GM18868 (cell line): Measurements from ENCODE around the gene NPFF.

ENCODE experiments used
- ATAC-seq: cut with Tn5 transposase; IDR thresholded peaks from one replicate; pipeline ENCODE4 v1.9.1; 2021; ENCODE audit warnings: mild to moderate bottlenecking, moderate library complexity; ENCODE audit not compliant: unreplicated experiment

The NPFF gene

DNA sequence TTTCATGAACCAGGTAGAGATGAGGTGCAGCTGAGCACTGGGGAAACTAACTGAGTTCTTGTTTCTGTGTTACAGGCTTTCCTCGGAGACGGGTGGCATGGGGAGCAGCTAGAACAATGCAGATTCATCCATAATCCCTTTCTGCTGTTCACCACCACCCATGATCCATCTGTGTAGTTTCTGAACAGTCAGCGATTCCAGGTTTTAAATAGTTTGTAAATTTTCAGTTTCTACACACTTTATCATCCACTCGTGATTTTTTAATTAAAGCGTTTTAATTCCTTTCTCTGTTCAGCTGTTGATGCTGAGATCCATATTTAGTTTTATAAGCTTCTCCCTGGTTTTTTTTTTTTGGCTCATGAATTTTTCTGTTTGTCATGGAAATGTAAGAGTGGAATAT lies 28.0 kb downstream of the NPFF start:
- no peak for ATAC-seq

DNA sequence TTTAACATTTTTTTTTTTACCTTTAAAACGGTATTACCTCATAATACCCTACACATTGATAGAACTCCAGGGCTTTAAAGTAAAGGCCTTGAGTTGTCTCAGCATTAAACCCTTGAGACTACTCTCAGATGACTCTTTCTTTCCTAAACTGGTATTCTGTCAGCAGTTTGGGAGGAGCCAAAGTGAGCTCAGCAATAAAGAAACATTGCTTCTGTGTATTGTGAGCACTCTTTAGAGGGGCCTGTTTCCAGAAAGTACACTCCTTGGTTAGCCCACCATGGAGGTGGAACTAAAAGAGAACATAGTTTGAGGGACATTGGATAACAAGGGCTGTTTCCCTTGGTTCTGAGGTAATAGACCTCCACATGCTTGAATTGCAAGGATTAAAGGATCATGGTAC lies 28.4 kb downstream of the NPFF start:
- no peak for ATAC-seq

DNA sequence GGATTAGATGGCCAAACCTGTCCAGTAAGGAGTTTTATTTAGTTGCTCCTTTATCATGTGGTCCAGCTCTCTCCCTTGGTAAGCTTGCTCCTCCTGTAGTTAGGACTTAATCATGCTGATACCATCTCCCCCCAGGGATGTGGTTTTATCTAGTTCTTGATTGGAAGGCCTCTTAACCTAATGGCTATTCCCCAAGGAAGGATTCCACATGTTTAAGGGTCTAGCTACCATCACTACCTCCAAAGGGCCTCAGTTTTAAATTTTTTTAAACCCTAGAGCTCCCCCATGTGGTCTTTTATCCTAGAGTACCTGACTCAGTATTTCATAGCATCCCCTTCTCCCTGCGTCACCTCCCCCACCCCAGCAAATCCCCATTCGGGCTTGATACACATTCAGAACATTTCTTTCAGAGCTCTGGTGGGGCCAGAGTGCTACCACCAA lies 30.5 kb downstream of the NPFF start:
- no peak for ATAC-seq

DNA sequence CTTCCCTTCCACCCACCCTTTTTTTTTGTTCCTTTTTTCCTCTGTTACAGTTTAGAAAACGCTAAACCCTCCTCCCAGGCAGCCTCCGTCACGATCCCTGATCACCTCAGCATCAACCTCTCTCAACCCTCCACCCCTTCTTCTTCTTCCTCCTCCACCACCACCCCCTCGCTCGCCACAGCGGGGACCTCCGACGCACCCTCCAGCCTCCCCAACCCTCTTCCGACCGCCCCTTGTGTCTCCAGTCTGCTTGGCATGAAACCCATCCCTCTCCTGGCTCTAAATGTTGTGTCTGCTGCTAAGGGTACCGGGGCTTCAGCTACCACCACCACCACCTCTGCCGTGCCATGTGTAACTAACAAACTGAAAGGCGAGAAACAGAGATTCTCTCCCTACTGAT lies 32.5 kb downstream of the NPFF start:
- ATAC-seq, result no peak

GRCh38 chr12:53474077-53474476 lies 33.2 kb downstream of the NPFF start:
- ATAC-seq, result no peak

GRCh38 chr12:53472056-53472582 lies 35.2 kb downstream of the NPFF start:
- ATAC-seq, result no peak

DNA sequence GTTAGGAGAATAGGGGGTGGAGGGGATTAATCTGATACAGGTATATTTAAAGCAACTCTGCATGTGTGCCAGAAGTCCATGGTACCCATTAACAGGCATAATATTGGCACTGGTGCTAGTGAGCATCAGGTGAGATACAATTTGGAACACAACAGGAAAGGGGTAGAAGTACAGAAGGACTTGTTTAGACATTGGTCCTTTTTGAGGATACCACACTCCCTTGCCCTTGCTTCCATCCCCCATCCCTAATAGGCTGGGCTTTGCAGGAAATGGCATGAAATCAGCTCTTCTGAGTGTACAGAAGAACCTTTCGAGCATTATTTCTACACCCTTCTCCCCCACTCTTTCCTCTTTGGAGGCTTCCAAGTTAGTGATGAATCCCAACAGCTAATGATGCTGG lies 39.0 kb downstream of the NPFF start:
- no peak for ATAC-seq

- no peak for ATAC-seq
Observed at GRCh38 chr12:53467880-53468279, 39.4 kb downstream of the NPFF start.

- no peak for ATAC-seq
Observed at GRCh38 chr12:53467082-53467481, 40.2 kb downstream of the NPFF start.

DNA sequence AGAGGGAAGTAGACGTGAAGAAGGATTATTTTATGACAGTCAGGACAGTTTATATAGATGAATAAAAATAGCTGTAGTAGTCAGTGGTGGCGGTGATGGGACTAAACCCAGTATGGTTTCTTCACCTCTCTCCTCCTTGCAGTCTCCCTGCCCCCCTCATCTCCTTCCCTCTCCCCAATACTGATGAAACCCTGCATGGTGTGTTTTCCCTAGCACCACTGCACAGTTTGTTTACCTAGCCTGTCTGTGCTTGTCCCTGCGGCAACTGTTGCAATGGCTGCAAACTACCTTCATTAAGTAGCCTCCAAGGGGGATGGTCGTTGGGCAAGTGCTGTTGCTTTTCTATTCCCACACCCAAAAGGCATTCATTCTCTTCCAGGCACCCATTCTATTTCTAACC lies 40.6 kb downstream of the NPFF start:
- ATAC-seq, result no peak

GRCh38 chr12:53465679-53466078 lies 41.6 kb downstream of the NPFF start:
- no peak for ATAC-seq

- no peak for ATAC-seq
Observed at GRCh38 chr12:53464685-53465418, 42.4 kb downstream of the NPFF start.

GRCh38 chr12:53463802-53464560 lies 43.3 kb downstream of the NPFF start:
- no peak for ATAC-seq

DNA sequence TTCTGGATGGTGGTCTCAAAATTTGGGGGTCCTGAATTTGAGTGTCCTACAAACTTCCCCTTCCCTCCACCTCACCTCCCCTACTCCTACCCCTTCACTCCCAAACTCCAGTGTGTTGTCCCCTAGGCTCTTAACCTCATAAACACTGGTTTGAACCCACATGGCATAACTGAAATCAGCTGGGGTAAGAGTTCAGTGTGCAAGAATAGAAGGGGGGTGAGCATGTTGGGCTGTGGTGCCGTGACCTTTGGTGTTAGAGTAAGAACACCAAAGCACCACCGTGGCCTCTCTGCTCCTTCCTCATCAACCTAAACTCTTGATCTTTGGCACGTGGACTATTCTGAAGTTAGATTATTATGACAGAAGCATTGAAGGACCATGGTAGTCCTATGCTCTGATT lies 44.3 kb downstream of the NPFF start:
- no peak for ATAC-seq

GRCh38 chr12:53461591-53461990 lies 45.7 kb downstream of the NPFF start:
- ATAC-seq, result no peak

DNA sequence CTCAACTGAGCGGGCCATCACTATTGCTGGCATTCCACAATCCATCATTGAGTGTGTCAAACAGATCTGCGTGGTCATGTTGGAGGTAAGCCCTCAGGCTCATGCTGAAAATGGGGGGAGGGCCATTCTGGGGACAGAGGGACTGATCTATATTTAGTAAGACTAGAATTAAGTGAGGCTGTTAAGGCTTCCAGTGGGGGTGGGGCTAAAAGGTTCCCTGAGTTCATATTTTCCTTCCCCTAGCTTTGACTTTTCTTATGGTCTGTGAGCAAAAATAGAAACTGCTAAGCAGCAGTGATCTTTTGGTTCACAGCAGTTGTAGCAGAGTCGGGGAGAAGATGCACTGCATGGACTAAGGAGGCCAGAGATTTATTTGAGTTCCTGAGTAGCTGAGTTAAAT lies 46.2 kb downstream of the NPFF start:
- ATAC-seq, result no peak

- ATAC-seq, result no peak
Observed at GRCh38 chr12:53459097-53459496, 48.2 kb downstream of the NPFF start.
